Stimulated activated CD4-positive, alpha-beta T cell treated with anti-CD3 and anti-CD28 coated beads, TNF-alpha, amount 100 ng/mL, for 48 hours (primary cell): ENCODE measurements around the gene ME3.
"Not testable (repeated sequence)": the region's sequence is repeated elsewhere in the genome, so short reads cannot be mapped to it uniquely, and the experiment has no call there.

Experiments
- DNase-seq, 3 donors: peaks; one replicate each; pipeline ENCODE4 v3.0.0-alpha.2; 2020; ENCODE audit warnings: low read depth in 3 of 3

The ME3 gene

GRCh38 chr11:86435711-86436110, 236.7 kb downstream of the ME3 start:
- no peak for DNase-seq

GRCh38 chr11:86433361-86434095, 238.9 kb downstream of the ME3 start:
- DNase-seq: not testable (repeated sequence)

- DNase-seq: no peak
Observed at GRCh38 chr11:86431258-86431657, 241.2 kb downstream of the ME3 start.

- DNase-seq: no peak
Observed at GRCh38 chr11:86427441-86427840, 245.0 kb downstream of the ME3 start.

GRCh38 chr11:86423488-86423887, 248.9 kb downstream of the ME3 start:
- not testable (repeated sequence) for DNase-seq

- no peak for DNase-seq
Observed at GRCh38 chr11:86422371-86422770, 250.0 kb downstream of the ME3 start.

- no peak for DNase-seq
Observed at GRCh38 chr11:86421946-86422345, 250.5 kb downstream of the ME3 start.

GRCh38 chr11:86418917-86419316, 253.5 kb downstream of the ME3 start:
- DNase-seq: no peak

- no peak for DNase-seq
Observed at GRCh38 chr11:86418513-86418912, 253.9 kb downstream of the ME3 start.

- DNase-seq: no peak
Observed at GRCh38 chr11:86418106-86418505, 254.3 kb downstream of the ME3 start.

GRCh38 chr11:86416951-86417350, 255.5 kb downstream of the ME3 start:
- DNase-seq: not testable (repeated sequence)

GRCh38 chr11:86416494-86416893, 255.9 kb downstream of the ME3 start:
- DNase-seq: no peak

- DNase-seq: no peak
Observed at GRCh38 chr11:86415026-86415425, 257.4 kb downstream of the ME3 start.

GRCh38 chr11:86414032-86414431, 258.4 kb downstream of the ME3 start:
- DNase-seq: no peak

- DNase-seq: no peak
Observed at GRCh38 chr11:86408845-86409244, 263.6 kb downstream of the ME3 start.

GRCh38 chr11:86403458-86403857, 269.0 kb downstream of the ME3 start:
- DNase-seq: no peak

- no peak for DNase-seq
Observed at GRCh38 chr11:86398106-86398505, 274.3 kb downstream of the ME3 start.

- DNase-seq: no peak
Observed at GRCh38 chr11:86397351-86397750, 275.1 kb downstream of the ME3 start.

GRCh38 chr11:86396396-86396795, 276.0 kb downstream of the ME3 start:
- DNase-seq: no peak

- no peak for DNase-seq
Observed at GRCh38 chr11:86395061-86395551, 277.3 kb downstream of the ME3 start.
